SU-DHL-6 (cell line): ENCODE data around the gene NOTUM.

Experiments
- EZH2phosphoT487 ChIP-seq: fragments of 200-600 bp; sonication (generic), shearing (Covaris generic); conservative IDR thresholded peaks from 2 replicates; pipeline ENCODE4 v1.6.1; 2018; ENCODE audit warnings: mild to moderate bottlenecking, antibody characterized with exemption, low read length, moderate library complexity, mixed read lengths
- TF ChIP-seq, protein P1 (sequence below): fragments of 200-600 bp; sonication (generic); IDR thresholded peaks from one replicate; pipeline ENCODE4 v1.5.1; 2017; ENCODE audit warnings: antibody characterized with exemption, mild to moderate bottlenecking, low read length, moderate library complexity; ENCODE audit not compliant: insufficient read depth, poor library complexity, severe bottlenecking

DNA sequence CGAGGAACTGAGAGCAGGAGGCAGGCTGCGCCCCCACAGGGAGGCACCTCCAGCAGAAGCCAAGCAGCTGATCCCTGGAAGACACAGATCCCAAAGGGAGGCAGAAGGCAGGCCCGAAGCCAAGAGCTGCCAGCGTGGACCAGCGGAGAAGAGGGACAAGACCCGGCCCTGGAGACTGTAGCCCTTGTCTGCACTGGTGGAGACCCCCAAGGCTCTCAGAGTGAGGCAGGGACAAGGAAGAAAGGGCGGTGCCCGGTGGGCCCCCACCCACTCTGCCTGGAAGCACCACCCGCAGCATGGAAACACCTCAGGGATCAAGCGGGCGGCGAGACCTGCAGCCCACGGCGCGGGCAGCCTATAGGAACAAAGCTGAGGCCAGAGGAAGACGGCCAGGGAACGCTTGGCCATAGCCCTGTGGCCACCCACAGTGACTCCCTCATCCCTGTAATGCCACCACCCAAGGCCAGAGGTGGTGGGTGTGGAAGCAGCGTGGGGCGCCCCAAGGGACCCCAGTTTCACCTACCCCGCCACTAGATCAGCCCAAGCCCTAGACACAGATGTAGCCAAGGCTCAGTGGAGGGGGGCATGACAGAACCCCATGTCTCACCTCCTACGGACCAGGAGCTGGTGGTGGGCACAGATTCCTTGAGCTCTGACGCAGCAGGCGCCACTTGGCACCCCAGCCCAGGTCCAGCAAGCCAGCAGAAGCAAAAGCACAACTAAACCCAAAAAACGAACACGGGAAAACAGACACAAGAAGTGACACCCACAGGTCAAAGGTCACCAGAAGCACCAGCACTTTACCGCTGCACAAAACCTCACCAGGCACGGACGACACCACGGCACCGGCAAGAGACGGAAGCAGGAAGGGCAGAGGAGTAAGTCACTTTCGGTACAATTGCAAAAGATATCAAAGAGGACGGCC is 40.1 kb downstream of the NOTUM start:
- TF ChIP-seq EZH2phosphoT487 = no peak
- TF ChIP-seq, protein P1, sequence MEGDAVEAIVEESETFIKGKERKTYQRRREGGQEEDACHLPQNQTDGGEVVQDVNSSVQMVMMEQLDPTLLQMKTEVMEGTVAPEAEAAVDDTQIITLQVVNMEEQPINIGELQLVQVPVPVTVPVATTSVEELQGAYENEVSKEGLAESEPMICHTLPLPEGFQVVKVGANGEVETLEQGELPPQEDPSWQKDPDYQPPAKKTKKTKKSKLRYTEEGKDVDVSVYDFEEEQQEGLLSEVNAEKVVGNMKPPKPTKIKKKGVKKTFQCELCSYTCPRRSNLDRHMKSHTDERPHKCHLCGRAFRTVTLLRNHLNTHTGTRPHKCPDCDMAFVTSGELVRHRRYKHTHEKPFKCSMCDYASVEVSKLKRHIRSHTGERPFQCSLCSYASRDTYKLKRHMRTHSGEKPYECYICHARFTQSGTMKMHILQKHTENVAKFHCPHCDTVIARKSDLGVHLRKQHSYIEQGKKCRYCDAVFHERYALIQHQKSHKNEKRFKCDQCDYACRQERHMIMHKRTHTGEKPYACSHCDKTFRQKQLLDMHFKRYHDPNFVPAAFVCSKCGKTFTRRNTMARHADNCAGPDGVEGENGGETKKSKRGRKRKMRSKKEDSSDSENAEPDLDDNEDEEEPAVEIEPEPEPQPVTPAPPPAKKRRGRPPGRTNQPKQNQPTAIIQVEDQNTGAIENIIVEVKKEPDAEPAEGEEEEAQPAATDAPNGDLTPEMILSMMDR = no peak
